ENCODE measurements around the gene CCDC57.

Gene CCDC57

GRCh38 chr17:82219753-82220709, 7.4 kb upstream of the CCDC57 start:
- H3K4me3 ChIP-seq (ENCODE audit: low read depth, low read length): no peak overlapping the region
- TF ChIP-seq, protein P1, sequence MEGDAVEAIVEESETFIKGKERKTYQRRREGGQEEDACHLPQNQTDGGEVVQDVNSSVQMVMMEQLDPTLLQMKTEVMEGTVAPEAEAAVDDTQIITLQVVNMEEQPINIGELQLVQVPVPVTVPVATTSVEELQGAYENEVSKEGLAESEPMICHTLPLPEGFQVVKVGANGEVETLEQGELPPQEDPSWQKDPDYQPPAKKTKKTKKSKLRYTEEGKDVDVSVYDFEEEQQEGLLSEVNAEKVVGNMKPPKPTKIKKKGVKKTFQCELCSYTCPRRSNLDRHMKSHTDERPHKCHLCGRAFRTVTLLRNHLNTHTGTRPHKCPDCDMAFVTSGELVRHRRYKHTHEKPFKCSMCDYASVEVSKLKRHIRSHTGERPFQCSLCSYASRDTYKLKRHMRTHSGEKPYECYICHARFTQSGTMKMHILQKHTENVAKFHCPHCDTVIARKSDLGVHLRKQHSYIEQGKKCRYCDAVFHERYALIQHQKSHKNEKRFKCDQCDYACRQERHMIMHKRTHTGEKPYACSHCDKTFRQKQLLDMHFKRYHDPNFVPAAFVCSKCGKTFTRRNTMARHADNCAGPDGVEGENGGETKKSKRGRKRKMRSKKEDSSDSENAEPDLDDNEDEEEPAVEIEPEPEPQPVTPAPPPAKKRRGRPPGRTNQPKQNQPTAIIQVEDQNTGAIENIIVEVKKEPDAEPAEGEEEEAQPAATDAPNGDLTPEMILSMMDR (IDR thresholded peaks at IDR 0.05; ENCODE audit: low read depth, low read length): no peak

DNA sequence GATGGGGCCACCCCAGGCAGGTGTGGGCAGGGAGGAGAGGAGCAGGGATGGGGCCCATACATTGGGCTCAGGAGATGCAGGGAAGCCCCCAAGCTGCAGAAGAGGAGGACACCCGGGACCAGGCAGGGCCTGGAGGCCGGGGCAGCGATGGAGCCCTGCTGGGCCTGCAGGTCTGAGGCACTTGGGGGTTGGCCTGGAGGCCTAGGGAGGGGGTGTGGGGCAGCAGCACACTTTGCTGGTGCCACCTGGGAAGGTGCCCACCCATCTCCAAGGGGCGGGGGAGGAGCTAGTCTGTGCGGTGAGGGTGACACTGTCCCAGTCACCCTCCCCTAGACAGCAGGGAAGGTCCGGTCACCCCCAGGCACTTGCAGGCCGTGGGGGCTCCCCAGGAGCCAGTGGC, 6.4 kb upstream of the CCDC57 start:
- TF ChIP-seq, protein P1 (IDR thresholded peaks at IDR 0.05; ENCODE audit: low read depth, low read length): no peak
- H3K4me3 ChIP-seq (ENCODE audit: low read depth, low read length): no peak overlapping the region

- TF ChIP-seq, protein P1 (IDR thresholded peaks at IDR 0.05; ENCODE audit: low read depth, low read length): no peak
- H3K4me3 ChIP-seq (ENCODE audit: low read depth, low read length): no peak overlapping the region
Measured at GRCh38 chr17:82218349-82219075, 5.9 kb upstream of the CCDC57 start.

DNA sequence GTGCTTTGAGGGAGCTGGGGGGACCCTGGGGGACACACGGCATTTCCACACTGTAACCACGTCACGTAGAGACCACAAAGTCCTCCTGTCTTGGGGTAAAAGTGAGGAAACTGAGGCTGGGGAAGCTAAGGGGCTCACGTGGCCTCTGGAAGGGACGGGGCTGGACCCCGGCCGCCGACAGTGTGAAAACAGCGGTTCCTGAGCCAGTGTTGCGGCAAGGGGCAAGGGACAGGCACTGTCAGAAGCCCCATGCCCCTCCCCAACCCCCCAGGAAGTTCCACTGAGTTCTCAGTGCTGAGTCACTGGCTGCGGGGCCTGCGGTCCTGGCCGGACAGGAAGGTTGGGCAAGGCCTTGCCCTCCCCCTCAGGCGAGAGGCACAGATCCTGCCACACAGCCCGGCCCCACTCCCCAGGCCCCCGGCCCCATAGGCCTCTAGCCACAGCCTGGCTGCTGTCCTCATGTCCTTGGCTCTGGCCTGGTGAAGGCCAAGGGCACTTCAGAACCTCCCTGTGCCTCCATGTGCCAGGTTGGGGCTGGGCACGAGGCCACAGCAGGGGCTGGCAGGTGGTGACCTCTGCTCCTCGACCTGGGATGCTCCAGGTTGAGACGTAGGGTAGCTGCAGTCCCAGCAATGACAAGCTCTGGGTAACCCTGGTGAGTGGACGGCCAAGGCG, 5.0 kb upstream of the CCDC57 start:
- H3K4me3 ChIP-seq (ENCODE audit: low read depth, low read length): 0 out of 2 replicates have a peak overlapping the region, but pooled peaks have one; percentile 22
- TF ChIP-seq, protein P1 (IDR thresholded peaks at IDR 0.05; ENCODE audit: low read depth, low read length): no peak

DNA sequence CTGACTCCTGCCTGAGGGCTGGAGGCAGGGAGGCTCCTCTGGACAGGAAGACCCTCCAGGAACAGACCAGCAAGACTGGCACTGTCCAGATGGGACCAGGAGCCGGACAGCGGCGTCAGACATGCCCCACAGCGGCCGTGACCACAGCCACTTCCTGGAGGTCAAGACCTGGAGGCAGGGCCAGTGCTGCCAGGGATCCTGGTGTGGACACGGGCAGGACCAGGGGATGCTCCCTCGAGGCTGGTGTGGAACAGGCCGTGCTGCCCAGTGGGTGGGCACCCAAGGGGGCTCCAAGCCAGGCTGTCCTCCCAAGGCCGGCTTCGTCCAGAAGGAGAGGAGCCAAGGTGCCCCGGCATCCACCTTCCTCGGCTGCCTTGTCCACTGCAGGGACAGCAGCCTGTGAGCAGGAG, 4.5 kb upstream of the CCDC57 start:
- H3K4me3 ChIP-seq (ENCODE audit: low read depth, low read length): no peak overlapping the region
- TF ChIP-seq, protein P1 (IDR thresholded peaks at IDR 0.05; ENCODE audit: low read depth, low read length): no peak

- no peak overlapping the region for H3K4me3 ChIP-seq (ENCODE audit: low read depth, low read length)
- TF ChIP-seq, protein P1 (IDR thresholded peaks at IDR 0.05; ENCODE audit: low read depth, low read length): no peak
Measured at GRCh38 chr17:82216301-82217119, 3.9 kb upstream of the CCDC57 start.

Data from WI38 (cell line).